SK-N-SH (cell line): Measurements from ENCODE around the gene GTF3C2.

ENCODE experiments used
- CTCF ChIP-seq: fragments of 200-600 bp; sonication (generic); IDR thresholded peaks from 2 replicates; pipeline ENCODE4 v1.6.1; 2017; ENCODE audit warnings: antibody characterized with exemption, mild to moderate bottlenecking, moderate library complexity
- ELF1 ChIP-seq: IDR thresholded peaks from 2 replicates; pipeline ENCODE4 v1.4.0; 2012
- FOXJ3 ChIP-seq: sonication (generic); formaldehyde crosslinking; IDR thresholded peaks from 2 replicates; pipeline ENCODE4 v1.5.1; 2020; ENCODE audit warnings: mild to moderate bottlenecking, missing genetic modification reagents
- JUND ChIP-seq: IDR thresholded peaks from 2 replicates; pipeline ENCODE4 v1.4.0; 2012
- MAX ChIP-seq: IDR thresholded peaks from 2 replicates; pipeline ENCODE4 v1.4.0; 2012; ENCODE audit warnings: low read depth
- MEF2A ChIP-seq: IDR thresholded peaks from 2 replicates; pipeline ENCODE4 v1.4.0; 2012; ENCODE audit warnings: low read depth, borderline replicate concordance
- NFIC ChIP-seq: IDR thresholded peaks from 2 replicates; pipeline ENCODE4 v1.4.0; 2012; ENCODE audit warnings: borderline replicate concordance
- PBX3 ChIP-seq: IDR thresholded peaks from 2 replicates; pipeline ENCODE4; 2012
- POLR2AphosphoS5 ChIP-seq: IDR thresholded peaks from 2 replicates; pipeline ENCODE4 v1.6.1; 2012; ENCODE audit warnings: low read depth, low read length
- RAD21 ChIP-seq: IDR thresholded peaks from 2 replicates; pipeline ENCODE4 v1.6.1; 2012; ENCODE audit warnings: mild to moderate bottlenecking, low read length
- RCOR1 ChIP-seq: fragments of 150-350 bp; IDR thresholded peaks from 2 replicates; pipeline ENCODE4 v1.6.1; 2017; ENCODE audit warnings: antibody characterized with exemption, low read length
- TAF1 ChIP-seq: IDR thresholded peaks from 2 replicates; pipeline ENCODE4 v1.6.1; 2012; ENCODE audit warnings: low read depth, mild to moderate bottlenecking, low read length, moderate library complexity, borderline replicate concordance
- USF1 ChIP-seq: IDR thresholded peaks from 2 replicates; pipeline ENCODE4 v1.4.0; 2012; ENCODE audit warnings: low read depth, borderline replicate concordance

- TF ChIP-seq USF1 = no peak
- TF ChIP-seq ELF1 = no peak
- TF ChIP-seq RCOR1 = no peak
- TF ChIP-seq RAD21 = no peak
- TF ChIP-seq FOXJ3 (CRISPR knock-in tag) = no peak
- no peak for TF ChIP-seq POLR2AphosphoS5
- no peak for TF ChIP-seq CTCF
- no peak for TF ChIP-seq JUND
- TF ChIP-seq NFIC = no peak
- TF ChIP-seq TAF1 = no peak
- no peak for TF ChIP-seq MAX
- no peak for TF ChIP-seq PBX3
- TF ChIP-seq MEF2A = no peak
These were observed 21.3 kb downstream of the GTF3C2 start for GRCh38 chr2:27335311-27335710.
